PC-3 (cell line): ENCODE measurements around the gene SF1. TPM values are rescaled to one million over a fixed set of nuclear protein-coding genes. Genes with fewer than 3 reads are reported as not detected.

ENCODE experiments used
- ATAC-seq: fragments of 200-7000 bp; cut with Tn5 transposase; 2 replicates; pipeline ENCODE4 v1.9.1; 2020; ENCODE audit warnings: mild to moderate bottlenecking, moderate library complexity
- BruUV-seq: library from RNA; stranded (reverse); fragments of 400-500 nt; replicated peaks from 2 replicates; lab custom pipeline; 2021; lab: Mats Ljungman, UMichigan
- CTCF ChIA-PET: fragments of 300-600 bp; sonication (Branson Sonifier 250); formaldehyde crosslinking; loops from one replicate; lab custom pipeline; 2022; ENCODE audit warnings: antibody characterized with exemption; lab: Charles Lee
- POLR2A ChIA-PET: fragments of 300-600 bp; sonication (Branson Sonifier 250); formaldehyde crosslinking; loops from one replicate; lab custom pipeline; 2022; ENCODE audit warnings: antibody characterized with exemption; ENCODE audit not compliant: unreplicated experiment; lab: Charles Lee
- DNase-seq: peaks from one replicate; pipeline ENCODE4 v3.0.0-alpha.2; 2015
- H2AFZ ChIP-seq: fragments of 300-600 bp; sonication (generic); 2 replicates; pipeline ENCODE4 v1.6.0; 2016; ENCODE audit warnings: antibody characterized with exemption, low read length
- H3F3A ChIP-seq: fragments of 300-600 bp; sonication (generic); one replicate; pipeline ENCODE4 v1.6.0; 2017; ENCODE audit warnings: antibody characterized with exemption, low read length, control low read depth, mild to moderate bottlenecking; ENCODE audit not compliant: unreplicated experiment
- H3K27ac ChIP-seq: fragments of 300-600 bp; sonication (generic); 2 replicates; pipeline ENCODE4 v1.5.1; 2016; ENCODE audit warnings: mild to moderate bottlenecking, low read length
- H3K27me3 ChIP-seq: fragments of 300-600 bp; sonication (generic); 2 replicates; pipeline ENCODE4 v1.6.1; 2016; ENCODE audit warnings: low read length, mixed read lengths
- H3K36me3 ChIP-seq: fragments of 300-600 bp; sonication (generic); 2 replicates; pipeline ENCODE4 v1.6.1; 2016; ENCODE audit warnings: low read depth, mixed run types, low read length, mixed read lengths
- H3K4me1 ChIP-seq: fragments of 300-600 bp; sonication (generic); 2 replicates; pipeline ENCODE4 v1.5.1; 2016; ENCODE audit warnings: low read length; ENCODE audit not compliant: insufficient read depth
- H3K4me2 ChIP-seq: fragments of 300-600 bp; sonication (generic); 2 replicates; pipeline ENCODE4 v1.6.0; 2016; ENCODE audit warnings: low read length
- H3K4me3 ChIP-seq: fragments of 300-600 bp; sonication (generic); 2 replicates; pipeline ENCODE4 v1.5.1; 2016; ENCODE audit warnings: mild to moderate bottlenecking, low read length, mixed read lengths
- H3K79me2 ChIP-seq: fragments of 300-600 bp; sonication (generic); 2 replicates; pipeline ENCODE4 v1.6.1; 2017; ENCODE audit warnings: low read length, mixed read lengths
- H3K9ac ChIP-seq: fragments of 300-600 bp; sonication (generic); 2 replicates; pipeline ENCODE4 v1.6.0; 2016; ENCODE audit warnings: mild to moderate bottlenecking, low read length
- H3K9me2 ChIP-seq: fragments of 300-600 bp; sonication (generic); replicated peaks from 2 replicates; pipeline ENCODE4 v1.6.1; 2016; ENCODE audit warnings: mixed run types, low read length, mixed read lengths
- H3K9me3 ChIP-seq: fragments of 300-600 bp; sonication (generic); 2 replicates; pipeline ENCODE4 v1.6.1; 2016; ENCODE audit warnings: low read length, mixed read lengths
- H4K20me1 ChIP-seq: fragments of 300-600 bp; sonication (generic); 2 replicates; pipeline ENCODE4 v1.6.1; 2016; ENCODE audit warnings: low read length, mixed read lengths
- EZH2 ChIP-seq: fragments of 300-600 bp; sonication (generic); IDR thresholded peaks from one replicate; pipeline ENCODE4 v1.6.1; 2017; ENCODE audit warnings: antibody characterized with exemption, mild to moderate bottlenecking, low read length; ENCODE audit not compliant: unreplicated experiment
- EZH2phosphoT487 ChIP-seq: fragments of 300-600 bp; sonication (generic); IDR thresholded peaks from 2 replicates; pipeline ENCODE4 v1.6.1; 2018; ENCODE audit warnings: mild to moderate bottlenecking, antibody characterized with exemption, low read length, borderline replicate concordance
- intact Hi-C: fragments of 100-400 bp; cut with micrococcal nuclease; formaldehyde crosslinking; loops from 2 replicates; pipeline ENCODE4 v1.9.0; 2023
- total RNA-seq: library from RNA; depleted of rRNA; stranded (reverse); fragments of >200 nt; gene quantifications from 2 replicates; pipeline ENCODE4 v1.2.3, GENCODE V29; 2014
- TF ChIP-seq, protein P1 (sequence below): fragments of 300-600 bp; sonication (generic); conservative IDR thresholded peaks from 2 replicates; pipeline ENCODE4 v1.5.1; 2017; ENCODE audit warnings: antibody characterized with exemption, low read depth, mild to moderate bottlenecking, low read length

SF1 gene
- total RNA-seq, 1 experiment from 2014 or later = 217 TPM

DNA sequence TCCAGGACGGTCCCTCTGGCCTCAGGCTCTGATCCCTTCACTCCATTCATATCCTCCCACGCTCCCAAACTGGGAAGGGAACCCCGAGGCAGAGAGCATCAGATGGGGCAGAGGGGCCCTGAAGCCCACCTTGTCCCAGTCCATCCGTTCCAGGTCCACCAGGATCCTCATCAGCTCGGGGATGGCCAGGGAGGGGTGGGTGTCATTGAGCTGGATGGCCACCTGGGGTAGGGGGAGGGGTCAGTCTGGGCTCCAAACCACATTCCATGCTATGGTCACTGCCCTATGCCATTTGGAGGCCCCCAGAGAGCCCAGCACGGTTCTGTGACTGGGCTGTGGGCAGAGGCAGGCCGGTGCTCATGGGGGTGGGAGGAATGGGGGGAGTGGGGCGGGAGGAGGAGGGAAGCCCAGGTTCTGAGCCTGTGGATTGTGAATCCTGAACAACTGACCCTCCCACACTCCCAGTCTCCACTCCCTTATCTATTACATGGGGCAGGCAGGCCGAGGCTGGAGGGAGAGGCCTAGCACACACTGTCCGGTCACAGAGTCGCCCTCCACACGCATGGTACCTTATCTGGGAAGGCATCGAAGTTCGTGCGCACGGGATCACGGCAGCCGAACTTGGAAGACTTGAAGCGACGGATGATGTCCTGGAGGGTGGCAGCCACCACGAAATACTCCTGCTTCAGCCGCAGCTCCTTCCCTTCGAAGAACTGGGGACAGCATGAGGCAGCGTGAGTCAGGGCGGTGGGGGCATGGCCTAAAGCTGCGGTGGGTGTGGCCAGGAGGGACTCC, 24.0 kb downstream of the SF1 start:
- Histone ChIP-seq H3K27ac (no peak overlapping the region), H3K4me3 (no peak overlapping the region)
- POLR2A ChIA-PET = no interaction called here

DNA sequence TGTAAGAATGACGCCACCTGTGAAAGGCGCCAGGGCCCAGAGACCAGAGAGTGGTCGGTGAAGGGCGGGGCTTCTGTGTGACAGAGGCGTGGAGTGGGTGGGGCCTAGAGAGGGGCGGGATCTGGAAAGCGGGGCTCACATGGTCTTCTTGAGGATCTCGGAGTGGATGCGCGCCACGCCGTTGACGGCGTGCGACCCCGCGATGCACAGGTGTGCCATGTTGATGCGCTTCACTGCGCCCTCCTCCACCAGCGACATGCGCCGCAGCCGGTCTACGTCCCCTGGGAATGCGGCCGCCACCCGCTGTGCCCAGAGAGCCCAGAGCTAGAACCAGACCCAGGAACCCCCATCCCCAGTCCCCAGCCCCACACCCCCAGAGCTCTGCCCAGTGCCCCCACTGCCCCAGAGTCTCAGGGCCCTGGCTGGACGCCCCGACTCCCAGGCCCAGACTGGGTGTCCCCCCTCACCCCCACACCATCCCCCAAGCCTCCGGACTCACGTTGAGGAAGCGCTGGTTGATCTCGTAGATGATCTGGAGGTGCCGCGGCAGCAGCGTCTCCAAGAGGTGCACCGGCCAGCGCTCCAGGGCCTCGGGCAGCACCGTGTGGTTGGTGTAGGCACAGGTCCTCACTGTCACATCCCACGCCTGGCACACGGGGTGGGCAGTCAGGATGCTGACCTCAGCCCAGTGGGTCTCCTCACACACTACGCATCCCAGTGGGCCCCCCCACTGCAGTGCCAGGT, 24.8 kb downstream of the SF1 start:
- Histone ChIP-seq H3K9ac (no peak overlapping the region), H3K4me2 (no peak overlapping the region), H3K36me3 (no peaks in the 10 kb centered on the region), H3K27ac (no peak overlapping the region), H3K4me1 (no peaks in the 10 kb centered on the region), H3K4me3 (no peak overlapping the region), H2AFZ (no peak overlapping the region), H3K9me3 (no peaks in the 10 kb centered on the region), H3K9me2 (no peaks in the 10 kb centered on the region), H3K27me3 (no peaks in the 10 kb centered on the region), H4K20me1 (no peaks in the 10 kb centered on the region), H3F3A (no peaks in the 10 kb centered on the region), H3K79me2 (no peaks in the 10 kb centered on the region)
- CTCF ChIA-PET = interaction anchor here (0.6 kb wide), 1 partner anchor 65 kb away, joined by 6 read pairs; no protein-coding TSS in a partner anchor
- POLR2A ChIA-PET = no interaction called here
- TF ChIP-seq, protein P1, sequence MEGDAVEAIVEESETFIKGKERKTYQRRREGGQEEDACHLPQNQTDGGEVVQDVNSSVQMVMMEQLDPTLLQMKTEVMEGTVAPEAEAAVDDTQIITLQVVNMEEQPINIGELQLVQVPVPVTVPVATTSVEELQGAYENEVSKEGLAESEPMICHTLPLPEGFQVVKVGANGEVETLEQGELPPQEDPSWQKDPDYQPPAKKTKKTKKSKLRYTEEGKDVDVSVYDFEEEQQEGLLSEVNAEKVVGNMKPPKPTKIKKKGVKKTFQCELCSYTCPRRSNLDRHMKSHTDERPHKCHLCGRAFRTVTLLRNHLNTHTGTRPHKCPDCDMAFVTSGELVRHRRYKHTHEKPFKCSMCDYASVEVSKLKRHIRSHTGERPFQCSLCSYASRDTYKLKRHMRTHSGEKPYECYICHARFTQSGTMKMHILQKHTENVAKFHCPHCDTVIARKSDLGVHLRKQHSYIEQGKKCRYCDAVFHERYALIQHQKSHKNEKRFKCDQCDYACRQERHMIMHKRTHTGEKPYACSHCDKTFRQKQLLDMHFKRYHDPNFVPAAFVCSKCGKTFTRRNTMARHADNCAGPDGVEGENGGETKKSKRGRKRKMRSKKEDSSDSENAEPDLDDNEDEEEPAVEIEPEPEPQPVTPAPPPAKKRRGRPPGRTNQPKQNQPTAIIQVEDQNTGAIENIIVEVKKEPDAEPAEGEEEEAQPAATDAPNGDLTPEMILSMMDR = no peak
- no peak for TF ChIP-seq EZH2
- no peak for TF ChIP-seq EZH2phosphoT487
- BruUV-seq = no TSS peak
- ATAC-seq (no peak), DNase-seq (no peak)
- intact Hi-C loops = no loop called here

More for the DNA sequence above, 24.0 kb downstream of the SF1 start:
- H3K4me2 ChIP-seq = no peak overlapping the region
- H3K79me2 ChIP-seq = no peaks in the 10 kb centered on the region
- H3K9ac ChIP-seq = no peak overlapping the region
- H3K27me3 ChIP-seq = no peaks in the 10 kb centered on the region
- no TSS peak for BruUV-seq
- no peak for TF ChIP-seq EZH2
- no peak for TF ChIP-seq EZH2phosphoT487
- TF ChIP-seq, protein P1 = no peak
- CTCF ChIA-PET = interaction anchor here (0.6 kb wide), 1 partner anchor 66 kb away, joined by 6 read pairs; no protein-coding TSS in a partner anchor
- H3K9me2 ChIP-seq = no peaks in the 10 kb centered on the region
- no peaks in the 10 kb centered on the region for H3K9me3 ChIP-seq
- no peaks in the 10 kb centered on the region for H3K4me1 ChIP-seq
- DNase-seq = no peak
- no peak overlapping the region for H2AFZ ChIP-seq
- no peaks in the 10 kb centered on the region for H3F3A ChIP-seq
- H3K36me3 ChIP-seq = no peaks in the 10 kb centered on the region
- intact Hi-C loops = no loop called here
- H4K20me1 ChIP-seq = no peaks in the 10 kb centered on the region
- ATAC-seq = no peak

DNA sequence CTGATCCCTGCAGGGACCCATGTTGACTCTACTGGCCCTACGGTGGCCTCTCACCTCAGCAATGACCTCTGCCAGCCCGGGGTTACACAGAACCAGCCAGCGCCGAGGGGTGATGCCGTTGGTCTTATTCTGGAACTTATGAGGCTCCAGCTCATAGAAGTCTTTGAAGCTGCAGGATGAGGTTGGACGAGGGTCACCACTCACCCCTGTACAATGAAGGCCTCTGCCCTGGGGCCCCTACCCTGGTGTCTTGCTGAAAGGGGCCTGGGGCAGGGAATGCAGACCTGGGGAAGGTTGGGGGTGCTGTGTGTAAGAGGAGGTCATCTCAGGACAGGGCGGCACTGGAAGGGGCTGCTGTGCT, 25.3 kb downstream of the SF1 start:
- BruUV-seq = no TSS peak
- ATAC-seq (no peak), DNase-seq (no peak)
- H3K36me3 ChIP-seq = no peaks in the 10 kb centered on the region
- POLR2A ChIA-PET = no interaction called here
- intact Hi-C loops = no loop called here
- no peak overlapping the region for H2AFZ ChIP-seq
- no peak overlapping the region for H3K27ac ChIP-seq
- H3K9me3 ChIP-seq = no peaks in the 10 kb centered on the region
- TF ChIP-seq, protein P1 = no peak
- TF ChIP-seq EZH2 (no peak), EZH2phosphoT487 (no peak)
- no peak overlapping the region for H3K9ac ChIP-seq
- no peaks in the 10 kb centered on the region for H4K20me1 ChIP-seq
- H3K79me2 ChIP-seq = no peaks in the 10 kb centered on the region
- H3K27me3 ChIP-seq = no peaks in the 10 kb centered on the region
- H3K9me2 ChIP-seq = no peaks in the 10 kb centered on the region
- no peak overlapping the region for H3K4me2 ChIP-seq
- CTCF ChIA-PET = no interaction called here
- no peak overlapping the region for H3K4me3 ChIP-seq
- no peaks in the 10 kb centered on the region for H3F3A ChIP-seq
- H3K4me1 ChIP-seq = no peaks in the 10 kb centered on the region
